Globus pallidus (tissue), 1 donor: Measurements from ENCODE around the gene CCDC148.

Experiments
- DNase-seq: peaks from one replicate; pipeline ENCODE4 v3.0.0-alpha.2; 2015; ENCODE audit warnings: low spot score

CCDC148 gene

DNA sequence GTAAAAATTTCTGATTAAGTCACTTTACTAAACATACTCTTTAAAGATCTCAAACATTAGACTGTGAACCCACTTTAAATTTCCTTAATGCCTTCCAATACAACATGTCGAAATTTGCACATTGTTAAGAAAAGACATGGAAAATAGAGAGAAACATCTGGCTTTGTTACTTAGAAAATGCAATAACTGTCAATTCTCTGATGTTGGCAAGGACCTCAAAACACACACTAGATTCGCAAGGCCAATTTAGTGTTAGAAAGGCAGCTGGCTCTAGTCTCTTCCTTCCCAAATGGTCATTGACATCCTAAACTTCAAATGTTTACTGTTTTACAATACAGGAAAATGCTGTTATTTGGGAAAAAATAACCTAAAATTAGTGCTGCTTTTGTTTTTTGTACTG, 244.3 kb downstream of the CCDC148 start:
- no peak for DNase-seq

DNA sequence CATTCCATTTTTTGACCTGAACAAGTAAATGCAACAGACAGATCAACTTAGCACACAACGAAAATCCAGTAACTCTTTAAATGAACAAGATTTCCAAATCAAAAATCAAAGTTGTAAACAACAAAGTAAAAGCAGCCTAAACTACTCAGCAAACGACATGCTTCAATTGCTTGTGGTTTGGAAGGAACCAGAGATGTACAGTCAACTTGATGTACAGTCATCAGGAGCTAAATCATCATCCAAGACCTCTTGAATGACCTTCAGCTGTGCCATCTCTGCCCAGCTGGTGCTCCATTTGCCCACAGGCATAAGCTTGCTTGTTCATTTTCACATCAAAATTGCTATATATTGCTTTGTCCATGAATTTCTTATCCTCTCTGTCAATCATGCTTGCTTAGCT, 245.1 kb downstream of the CCDC148 start:
- DNase-seq: no peak

DNA sequence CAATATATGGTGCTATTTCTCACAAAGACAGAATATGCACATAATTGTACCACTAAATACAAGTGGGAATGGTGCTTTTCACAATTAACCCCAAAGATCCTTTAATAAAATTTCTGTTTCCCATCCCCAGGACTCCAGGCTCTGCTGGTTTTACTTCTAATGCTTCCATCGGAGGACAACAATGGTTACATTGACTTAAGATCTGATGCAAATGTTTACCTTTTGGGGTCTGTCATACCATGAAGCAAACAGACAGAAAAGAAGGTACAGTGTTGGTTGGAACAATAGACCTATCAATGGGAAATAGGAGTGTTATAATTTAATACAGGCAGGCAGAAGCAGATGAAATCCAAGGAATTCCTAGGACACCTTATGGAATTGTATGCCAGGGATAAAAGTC, 249.2 kb downstream of the CCDC148 start:
- no peak for DNase-seq

DNA sequence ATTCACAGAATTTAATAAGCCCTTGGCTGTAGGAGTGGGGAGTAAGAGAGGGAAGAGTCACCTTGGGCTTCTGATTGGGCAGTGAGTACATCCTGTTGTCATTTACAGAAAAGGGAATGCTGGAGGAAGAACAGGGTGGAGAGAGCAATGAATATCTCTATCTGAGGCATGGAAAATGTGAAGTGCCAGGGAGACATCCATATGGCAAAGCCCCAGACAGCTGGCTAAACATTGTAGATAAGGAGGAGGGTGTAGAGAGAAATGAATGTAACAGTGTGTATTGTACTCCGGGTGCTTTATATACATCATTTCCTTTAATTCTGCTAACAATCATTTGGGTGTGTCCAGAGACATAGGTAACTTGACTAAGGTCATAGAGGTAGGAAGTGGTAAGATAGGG, 251.3 kb downstream of the CCDC148 start:
- DNase-seq: no peak

DNA sequence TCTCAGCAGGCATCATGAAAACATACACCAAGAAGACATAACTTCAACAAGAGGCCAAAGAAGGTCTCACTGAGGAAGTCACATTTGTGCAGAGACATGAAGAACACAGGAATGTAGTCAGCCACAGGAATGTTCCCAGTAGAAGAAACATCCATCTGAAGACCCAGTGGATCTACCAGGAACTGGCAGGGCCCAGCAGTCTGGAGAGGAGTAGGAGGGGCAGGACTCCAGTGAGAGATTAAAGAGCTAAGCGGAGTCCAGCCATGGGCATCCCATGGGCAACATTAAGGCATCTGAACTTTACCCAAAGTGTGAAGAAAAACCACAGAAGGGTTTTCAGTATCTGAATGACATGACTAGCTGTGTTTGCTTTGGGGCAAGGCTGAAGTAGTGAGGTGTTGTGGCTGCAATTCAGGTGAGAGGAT, 251.8 kb downstream of the CCDC148 start:
- DNase-seq: no peak

DNA sequence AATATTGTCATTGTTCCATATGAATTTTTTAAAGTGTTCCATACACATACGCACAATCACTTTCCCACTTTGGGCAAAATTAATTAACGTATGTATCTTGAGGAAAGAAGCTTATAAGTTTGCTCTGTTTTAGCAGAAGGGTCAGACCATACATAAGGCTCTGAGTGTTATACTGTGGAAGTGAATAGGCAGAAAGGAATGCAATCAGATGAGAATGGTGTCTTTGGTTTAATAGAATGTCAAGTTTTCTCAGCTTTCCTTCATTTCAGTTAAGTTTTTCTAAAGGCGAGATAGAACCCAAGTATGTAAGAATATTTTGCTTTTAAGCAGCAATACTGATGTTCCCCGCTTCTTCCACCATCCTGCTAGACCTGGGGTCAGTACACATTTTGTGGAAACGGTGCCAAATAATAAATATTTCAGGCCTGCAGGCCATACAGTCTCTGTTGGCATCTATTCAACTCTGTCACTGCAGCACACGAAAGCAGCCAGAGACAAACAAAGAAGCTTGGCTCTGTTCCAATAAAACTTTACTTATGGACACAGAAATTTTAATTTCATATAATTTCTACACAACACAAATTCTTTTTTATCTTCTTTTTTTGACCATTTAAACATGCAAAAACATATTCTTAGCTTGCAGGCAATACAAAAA, 254.3 kb downstream of the CCDC148 start:
- DNase-seq: no peak

DNA sequence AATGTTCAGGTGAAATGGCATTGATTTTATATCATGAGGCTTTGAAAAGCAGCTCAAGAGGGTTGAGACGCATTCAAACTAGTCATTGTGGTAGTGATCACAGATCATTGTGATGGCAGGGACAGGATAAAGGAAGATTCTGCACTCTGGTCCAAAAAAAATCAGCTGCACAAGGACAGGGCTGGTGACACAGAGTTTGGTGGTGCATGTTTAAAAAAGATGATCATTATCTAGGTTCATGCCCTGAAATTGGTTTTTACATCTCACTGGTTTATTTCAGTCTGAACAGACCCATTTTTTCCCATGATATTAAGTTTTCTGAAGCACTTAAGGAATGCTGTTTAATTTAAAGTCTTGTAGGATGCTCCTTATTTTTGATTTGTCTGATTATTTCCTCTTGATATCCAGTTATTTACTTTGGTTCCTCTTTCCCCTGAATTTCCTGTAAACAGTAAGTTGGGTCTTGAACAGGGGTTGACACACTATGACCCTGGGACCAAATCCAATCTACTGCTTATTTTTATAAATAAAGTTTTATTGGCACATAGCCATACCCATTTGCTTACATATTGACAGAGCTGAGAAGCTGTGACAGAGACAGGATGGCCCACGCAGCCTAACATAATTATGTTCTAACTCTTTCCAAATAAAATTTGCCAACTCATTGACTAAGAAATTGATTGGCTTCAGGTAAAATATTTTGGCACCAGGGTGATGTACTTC, 256.5 kb downstream of the CCDC148 start:
- no peak for DNase-seq

DNA sequence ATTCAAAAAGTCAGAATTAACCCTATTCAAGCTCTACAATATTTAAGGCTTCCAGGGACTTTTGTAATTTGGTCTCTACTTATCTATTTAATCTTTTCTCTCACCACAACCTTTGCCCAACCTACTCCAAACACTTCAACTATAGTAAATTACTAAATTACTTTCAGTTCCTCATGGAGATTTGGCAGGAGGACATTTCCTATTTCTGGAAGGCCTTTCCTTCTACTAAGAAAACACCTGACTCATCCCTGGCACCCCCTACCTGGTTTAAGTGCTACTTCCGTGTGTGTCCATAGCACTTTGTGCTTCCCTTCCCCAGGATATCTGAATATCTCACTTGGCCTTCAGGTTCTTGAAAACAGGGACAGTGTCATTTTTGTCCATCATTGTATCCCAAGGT, 258.6 kb downstream of the CCDC148 start:
- DNase-seq: no peak

DNA sequence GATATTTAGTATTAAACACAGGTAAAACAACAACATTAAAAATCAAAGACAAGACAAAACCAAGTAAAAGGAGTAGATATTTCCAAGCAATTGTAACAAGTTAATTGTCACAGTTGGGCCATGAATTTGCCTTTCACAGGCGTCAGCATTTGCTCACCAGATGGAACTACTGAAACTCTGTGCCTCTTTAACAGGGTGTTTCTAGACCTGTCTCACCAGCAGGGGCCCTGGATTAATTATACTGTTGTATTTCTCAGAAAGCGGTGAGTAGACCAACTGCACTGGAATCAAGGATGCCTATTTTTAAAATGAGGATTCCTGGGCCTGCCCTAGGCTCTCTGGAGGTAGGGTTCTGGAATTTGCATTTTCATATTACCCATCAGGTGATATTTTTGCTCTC, 262.3 kb downstream of the CCDC148 start:
- no peak for DNase-seq

DNA sequence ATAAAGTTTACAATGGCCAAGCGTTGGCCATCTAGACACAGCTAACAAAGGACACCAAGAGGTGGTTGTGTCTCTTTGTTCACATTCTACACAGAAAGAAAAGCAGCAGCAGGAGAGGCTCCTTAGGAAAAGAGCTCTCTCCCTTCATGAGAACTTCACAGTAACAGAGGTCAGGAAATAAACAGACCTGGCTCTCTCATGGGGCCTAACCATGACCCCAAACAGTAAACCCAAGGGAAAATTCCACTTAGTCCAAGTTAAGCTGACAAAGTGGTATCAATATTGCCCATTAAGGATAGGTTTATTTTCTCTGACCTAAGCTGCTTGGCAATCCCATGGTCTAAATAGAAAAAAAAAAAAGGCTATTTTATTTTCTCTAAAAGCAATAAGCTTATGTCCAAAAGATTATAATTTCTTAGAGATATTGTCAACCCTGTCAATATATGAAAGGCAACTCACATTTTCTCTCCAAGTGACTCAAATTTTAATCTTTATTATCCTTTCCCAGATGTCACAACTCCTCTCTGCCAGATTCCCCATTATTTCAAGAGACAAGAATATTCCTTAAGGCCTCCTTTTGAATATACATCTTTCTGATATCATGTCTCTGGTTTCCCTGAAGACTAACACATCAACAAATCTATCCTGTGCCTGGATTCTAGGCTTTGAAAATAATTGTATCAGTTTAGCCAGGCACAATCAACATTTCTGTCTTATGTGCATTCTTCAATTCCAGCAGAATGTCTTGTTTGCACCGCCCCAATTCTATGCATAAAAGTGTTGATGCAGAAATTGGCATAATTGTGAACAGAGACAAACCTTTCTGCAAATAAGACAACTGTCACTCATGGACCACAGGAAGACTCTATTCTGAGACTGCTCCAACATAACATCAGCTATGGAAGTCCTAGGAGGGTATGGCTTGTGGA, 263.8 kb downstream of the CCDC148 start:
- no peak for DNase-seq

DNA sequence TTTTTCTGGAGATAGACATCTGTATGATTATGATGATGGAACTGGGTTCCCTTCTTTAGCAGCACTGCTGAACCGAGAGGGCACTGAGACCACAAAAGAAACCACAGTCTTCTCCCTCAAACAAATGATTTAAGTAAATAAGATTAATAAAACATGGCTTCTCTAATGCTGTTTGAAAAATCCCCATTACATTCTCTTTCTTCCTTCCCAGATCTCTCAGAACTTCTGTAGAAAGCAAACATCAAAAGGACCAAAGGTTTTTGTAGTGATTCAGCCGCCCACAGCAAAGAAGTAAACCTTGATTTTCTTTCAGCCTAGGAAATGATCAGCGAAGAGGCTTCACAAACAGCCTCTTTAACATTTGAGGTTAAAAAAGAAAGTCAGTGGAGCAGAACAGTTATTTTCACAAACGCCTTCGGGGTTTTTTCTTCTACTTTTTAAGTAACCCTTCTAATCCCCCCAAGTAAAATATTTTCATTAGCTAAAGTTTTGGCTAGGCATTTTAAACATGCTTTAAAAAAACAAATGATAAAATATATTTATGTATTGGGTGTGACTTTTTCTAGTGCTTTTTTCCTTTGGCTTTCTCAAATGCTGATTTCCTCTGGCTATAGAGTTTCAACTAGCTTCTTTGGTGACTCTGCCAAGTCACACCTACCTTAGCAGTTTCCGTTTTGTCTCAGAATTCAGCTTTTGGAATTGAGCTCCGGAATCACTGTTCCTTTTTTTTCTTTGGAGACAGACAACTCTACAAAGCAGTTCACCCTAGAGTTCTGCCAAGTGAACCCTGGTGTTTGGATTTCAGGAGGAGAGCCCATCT, 265.3 kb downstream of the CCDC148 start:
- no peak for DNase-seq

DNA sequence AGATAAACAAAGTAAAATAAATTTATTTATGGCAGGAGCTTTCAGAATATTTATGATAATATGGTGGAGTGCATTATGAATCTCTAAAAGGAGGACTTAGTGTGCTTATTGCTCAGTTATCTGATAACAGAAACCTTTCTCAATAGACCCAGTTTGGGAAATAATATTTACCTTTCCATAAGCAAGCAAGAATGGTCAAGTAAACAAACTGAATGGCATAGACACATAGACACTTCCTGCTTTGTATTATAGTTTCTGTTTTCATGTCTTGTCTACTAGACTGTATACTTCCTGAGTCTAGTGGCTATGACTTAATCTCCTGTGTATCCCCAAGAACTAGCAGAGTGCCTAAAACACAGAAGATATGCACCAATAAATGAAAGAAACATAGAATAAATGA, 267.0 kb downstream of the CCDC148 start:
- DNase-seq: no peak

DNA sequence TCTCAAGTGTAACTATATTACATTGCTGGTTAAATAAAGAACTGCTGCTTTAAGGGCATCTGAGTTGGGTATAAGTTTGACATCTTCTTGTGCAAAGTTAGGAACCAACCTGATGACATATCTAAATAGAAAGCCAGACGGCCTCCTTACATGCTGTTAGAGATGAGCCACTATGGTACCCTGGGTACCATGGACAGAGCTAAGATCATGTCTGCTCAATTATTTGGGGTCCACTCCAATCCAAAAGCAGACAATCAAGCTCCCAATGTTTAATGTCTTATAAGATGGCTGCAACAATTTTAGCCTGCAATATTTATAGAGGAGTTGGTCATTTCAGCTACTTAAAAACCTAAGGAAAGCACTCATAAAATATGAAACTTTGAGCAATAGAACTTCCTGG, 268.6 kb downstream of the CCDC148 start:
- DNase-seq: no peak

DNA sequence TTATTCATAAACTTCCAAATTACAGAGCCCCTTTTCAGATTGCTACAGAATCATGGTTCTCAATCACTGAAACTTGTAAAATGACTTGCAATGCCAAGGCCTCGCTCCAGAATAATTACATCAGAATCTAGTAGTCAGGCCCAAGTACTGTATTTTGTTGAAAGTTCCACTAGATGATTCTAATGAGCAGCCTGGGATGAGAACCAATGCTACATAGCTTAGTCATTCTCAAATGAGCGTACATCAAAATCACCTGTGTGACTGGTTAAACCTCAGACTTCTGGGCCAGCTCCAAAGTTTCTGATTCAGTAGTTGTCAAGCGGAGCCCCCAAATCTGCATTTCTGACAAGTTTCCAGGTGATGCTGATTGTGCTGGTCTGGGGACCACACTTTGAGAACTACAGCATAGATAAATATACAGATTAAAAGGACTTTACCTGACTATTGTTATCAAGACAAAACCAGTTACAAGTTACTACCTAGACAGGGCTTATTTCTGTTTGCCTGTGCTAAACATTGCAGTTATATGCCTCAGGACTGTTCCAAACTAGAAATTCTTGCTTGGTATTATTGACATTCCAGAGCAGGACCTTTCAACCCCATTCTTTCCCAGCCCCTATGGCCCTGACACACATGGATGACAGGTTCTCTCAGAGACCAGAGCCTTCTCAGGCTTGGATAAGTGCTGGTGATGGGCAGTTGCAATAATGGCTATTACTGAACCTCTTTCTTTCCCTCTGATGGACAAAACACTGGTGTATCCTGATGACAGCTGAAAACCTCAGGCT, 271.8 kb downstream of the CCDC148 start:
- DNase-seq: peak; percentile 57

DNA sequence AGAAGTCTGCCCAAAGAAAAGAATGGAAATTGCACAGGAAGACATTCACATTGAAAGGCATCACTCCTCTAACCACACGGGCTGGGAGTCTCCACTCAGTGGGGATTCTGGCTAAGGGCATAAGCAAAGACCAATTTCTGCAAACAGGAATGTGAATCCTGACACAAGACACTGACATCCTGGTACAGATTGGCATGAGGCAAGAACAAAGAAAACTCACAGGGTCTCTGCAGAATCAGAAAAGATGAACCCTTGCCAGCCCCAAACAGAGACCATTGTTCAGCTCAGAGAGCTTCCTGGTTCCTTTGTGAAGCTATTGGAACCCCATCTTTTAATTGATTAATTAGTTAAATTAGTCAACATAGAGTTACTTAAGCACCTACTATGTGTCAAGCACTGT, 272.6 kb downstream of the CCDC148 start:
- peak; percentile 88 for DNase-seq

DNA sequence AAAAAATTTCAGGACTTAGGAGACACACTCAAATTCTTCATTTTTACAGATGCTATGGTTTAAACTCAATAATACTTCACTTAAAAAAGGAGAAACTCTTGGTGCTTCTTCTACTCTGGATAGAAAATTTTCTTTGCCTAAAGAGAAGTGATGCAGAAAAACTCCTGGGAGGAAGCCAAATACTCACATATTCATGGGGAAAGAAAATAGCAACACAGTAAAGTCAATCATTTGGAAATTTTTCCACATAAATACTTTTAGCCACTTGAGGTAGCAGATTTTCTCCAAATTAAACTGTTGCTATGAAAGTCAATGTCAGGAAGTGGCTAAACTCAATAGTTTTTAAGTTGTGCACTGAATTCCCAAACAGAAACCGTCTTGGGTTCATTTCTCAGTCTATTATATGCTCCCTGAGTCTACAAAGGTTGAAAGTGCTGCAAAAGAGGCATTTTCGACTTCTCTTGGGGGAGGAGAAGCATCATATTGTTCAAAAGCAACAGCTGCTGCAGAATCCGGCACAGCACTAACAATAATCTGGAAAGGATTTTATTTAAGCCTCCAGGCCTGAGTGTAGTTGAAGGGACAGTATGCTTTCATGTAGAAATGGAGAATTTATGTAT, 273.8 kb downstream of the CCDC148 start:
- peak; percentile 27 for DNase-seq

DNA sequence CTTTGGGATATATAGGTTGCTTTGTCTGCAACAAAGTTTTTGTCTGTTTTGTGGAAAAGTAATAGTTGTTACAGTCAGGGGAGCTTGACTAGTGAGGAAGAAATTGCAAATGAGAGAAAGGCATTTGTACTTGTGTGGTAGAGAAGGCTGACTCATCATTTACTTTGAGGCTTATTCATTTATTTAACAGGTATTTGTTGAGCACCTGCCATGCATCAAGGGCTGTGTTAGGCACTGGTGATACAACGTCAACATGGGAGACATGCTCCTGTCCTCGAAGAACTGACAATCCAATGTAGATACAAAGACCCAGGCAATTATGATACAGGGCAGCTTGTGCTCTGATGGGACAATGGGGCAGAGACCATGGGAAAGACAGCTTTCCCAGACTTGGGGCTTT, 275.4 kb downstream of the CCDC148 start:
- DNase-seq: no peak

DNA sequence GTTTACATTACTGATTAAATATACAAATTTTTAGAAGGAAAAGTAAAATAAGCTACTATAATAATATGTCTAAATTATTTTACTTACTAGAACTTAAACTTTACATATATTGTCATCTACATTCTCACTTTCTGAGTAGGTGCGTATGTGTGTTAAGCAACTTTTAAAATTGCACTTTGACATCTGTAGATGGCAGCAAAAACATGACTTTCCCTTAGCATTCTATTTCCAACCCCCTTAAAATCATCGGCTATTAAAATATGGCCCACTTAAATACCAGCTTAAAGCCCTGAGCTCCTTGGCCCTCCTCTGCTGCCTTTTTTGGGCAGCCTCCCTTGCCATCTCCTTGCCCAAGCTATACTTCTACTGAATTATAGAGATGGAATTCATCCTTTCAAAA, 276.9 kb downstream of the CCDC148 start:
- peak; percentile 45 for DNase-seq

DNA sequence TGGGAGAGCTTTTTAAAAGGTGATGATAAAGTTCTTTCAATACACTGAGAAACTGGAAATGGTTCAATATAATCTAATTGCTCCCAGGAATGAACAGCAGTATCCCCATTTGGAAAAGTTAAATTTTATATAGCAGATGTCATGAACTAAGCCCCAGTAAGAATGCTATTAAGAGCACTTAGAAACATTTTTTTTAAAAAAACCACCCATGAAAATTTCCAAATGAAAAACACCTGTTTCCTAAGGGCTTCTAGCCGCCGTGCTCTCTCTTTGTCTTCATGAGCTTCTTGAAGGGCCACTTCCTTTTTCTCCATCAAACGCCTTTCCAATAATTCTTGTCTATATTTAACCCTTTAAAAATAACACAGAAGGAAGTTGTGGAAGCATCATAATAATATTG, 277.9 kb downstream of the CCDC148 start:
- DNase-seq: no peak

DNA sequence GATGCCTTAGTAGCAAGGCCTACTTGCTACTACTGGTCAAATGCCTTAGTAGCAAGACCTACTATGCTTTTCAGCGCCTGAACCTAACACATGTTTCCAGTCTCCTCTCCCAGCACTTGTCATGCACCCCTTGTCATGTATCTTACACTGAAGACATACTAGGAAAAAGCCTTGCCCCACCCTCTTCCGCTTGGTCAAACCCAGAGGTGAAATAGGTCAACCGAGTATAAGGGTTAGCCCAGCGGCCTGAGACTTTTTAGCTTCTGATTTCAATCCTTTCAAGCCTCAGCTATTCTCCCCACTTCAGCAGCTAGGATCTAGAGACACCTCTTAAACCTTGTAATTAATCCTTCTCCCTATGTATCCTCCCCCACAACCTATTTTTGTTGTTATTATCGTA, 281.6 kb downstream of the CCDC148 start:
- no peak for DNase-seq

DNA sequence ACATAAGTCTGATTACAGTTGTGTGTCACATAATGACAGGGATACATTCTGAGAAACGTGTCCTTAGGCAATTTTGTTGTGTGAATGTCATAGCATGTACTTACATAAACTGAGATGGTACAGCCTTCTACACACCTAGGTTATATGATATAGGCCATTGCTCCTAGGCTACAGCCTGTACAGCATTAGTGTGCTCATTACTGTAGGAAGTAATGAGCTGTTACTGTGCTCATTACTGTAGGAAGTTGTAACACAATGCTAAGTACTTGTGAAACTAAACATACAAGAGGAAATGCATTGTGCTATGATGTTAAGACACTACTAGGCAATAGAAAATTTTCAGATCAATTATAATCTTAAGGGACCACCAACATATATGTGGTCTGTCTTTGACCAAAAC, 282.1 kb downstream of the CCDC148 start:
- no peak for DNase-seq
